ENCODE results near the gene C10orf95. TPM values are rescaled to one million over a fixed set of nuclear protein-coding genes. Genes with fewer than 3 reads are reported as not detected.
A peak's percentile ranks its signal among the peaks of the same experiment; 100 is the strongest.

Gene C10orf95
- total and polyA plus RNA-seq, 2 of the 13 experiments (the other 11 are each of a cell fraction or from before 2014, with no cell fraction given), result 0.05 to 0.07 TPM

DNA sequence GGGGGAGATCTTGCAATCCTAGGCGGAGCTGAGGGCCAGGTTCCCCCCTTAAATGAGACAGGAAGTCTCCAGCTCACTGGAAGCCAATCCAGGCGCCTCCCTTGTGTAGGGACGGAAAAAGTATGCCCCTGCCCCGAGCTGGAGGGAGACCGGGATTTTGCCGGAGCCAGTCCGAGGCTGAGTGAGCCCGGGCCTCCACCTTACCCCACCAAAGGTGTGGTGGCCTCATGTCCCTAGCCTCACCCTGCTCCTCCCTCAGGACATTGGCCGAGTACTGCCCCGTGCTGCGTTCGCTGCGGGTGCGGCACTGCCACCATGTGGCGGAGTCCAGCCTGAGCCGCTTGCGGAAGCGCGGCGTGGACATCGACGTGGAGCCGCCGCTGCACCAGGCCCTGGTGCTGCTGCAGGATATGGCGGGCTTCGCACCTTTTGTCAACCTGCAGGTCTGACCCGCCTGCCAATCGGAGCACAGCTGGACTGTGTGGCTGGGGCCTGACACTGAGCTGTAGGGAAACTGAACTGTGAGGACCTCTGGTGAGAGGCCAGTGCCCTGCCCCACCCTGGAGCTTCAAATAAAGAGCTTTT is 28.7 kb downstream of the C10orf95 start (continued):
- TF ChIP-seq ZBTB40 (IDR thresholded peaks at IDR 0.05), result no peak
- TF ChIP-seq ZBTB40 (CRISPR knock-in tag; IDR thresholded peaks at IDR 0.05), result peak; percentile 39; the same call in 1 of the 2 replicates
- TF ChIP-seq DZIP1 (CRISPR knock-in tag; IDR thresholded peaks at IDR 0.05), result no peak; the same call in 1 of the 2 replicates
- peak; percentile 71; the same call in 1 of the 2 replicates for TF ChIP-seq ZZZ3 (CRISPR knock-in tag; IDR thresholded peaks at IDR 0.05; ENCODE audit: borderline replicate concordance)
- TF ChIP-seq ZNF569 (CRISPR knock-in tag; IDR thresholded peaks at IDR 0.05; ENCODE audit: borderline replicate concordance), result no peak
- TF ChIP-seq, protein P1, sequence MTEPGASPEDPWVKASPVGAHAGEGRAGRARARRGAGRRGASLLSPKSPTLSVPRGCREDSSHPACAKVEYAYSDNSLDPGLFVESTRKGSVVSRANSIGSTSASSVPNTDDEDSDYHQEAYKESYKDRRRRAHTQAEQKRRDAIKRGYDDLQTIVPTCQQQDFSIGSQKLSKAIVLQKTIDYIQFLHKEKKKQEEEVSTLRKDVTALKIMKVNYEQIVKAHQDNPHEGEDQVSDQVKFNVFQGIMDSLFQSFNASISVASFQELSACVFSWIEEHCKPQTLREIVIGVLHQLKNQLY (CRISPR knock-in tag; IDR thresholded peaks at IDR 0.05), result no peak; the same call in 1 of the 2 replicates
- no peak for TF ChIP-seq ZNF709 (CRISPR knock-in tag; IDR thresholded peaks at IDR 0.05)
- TF ChIP-seq ZNF652 (CRISPR knock-in tag; IDR thresholded peaks at IDR 0.05; ENCODE audit: borderline replicate concordance, low read depth), result no peak; the same call in 1 of the 2 replicates
- no peak for TF ChIP-seq TRIM24 (CRISPR knock-in tag; IDR thresholded peaks at IDR 0.05)
- no peak for TF ChIP-seq ZNF562 (CRISPR knock-in tag; IDR thresholded peaks at IDR 0.05; ENCODE audit: borderline replicate concordance)
- TF ChIP-seq KAT8 (CRISPR knock-in tag; IDR thresholded peaks at IDR 0.05), result peak; percentile 74
- TF ChIP-seq ZNF891 (CRISPR knock-in tag; IDR thresholded peaks at IDR 0.05), result no peak
- TF ChIP-seq ZNF749 (CRISPR knock-in tag; IDR thresholded peaks at IDR 0.05; ENCODE audit: borderline replicate concordance), result peak; percentile 86; the same call in 1 of the 2 replicates
- no peak for TF ChIP-seq EEA1 (CRISPR knock-in tag; IDR thresholded peaks at IDR 0.05; ENCODE audit: borderline replicate concordance)
- TF ChIP-seq ZBTB34 (CRISPR knock-in tag; IDR thresholded peaks at IDR 0.05), result 0 out of 2 replicates have a peak, but pooled peaks have one; percentile 20
- no peak for TF ChIP-seq ZNF20 (CRISPR knock-in tag; IDR thresholded peaks at IDR 0.05)
